OCI-LY7 (cell line): Measurements from ENCODE around the gene PDE6H. TPM values are rescaled to one million over a fixed set of nuclear protein-coding genes. Genes with fewer than 3 reads are reported as not detected.

ENCODE experiments used
- BruUV-seq: library from RNA; stranded (reverse); fragments of 400-500 nt; replicated peaks from 2 replicates; lab custom pipeline; 2021; lab: Mats Ljungman, UMichigan
- CTCF ChIA-PET: fragments of 300-600 bp; sonication (Branson Sonifier 250); formaldehyde crosslinking; loops from one replicate; lab custom pipeline; 2022; ENCODE audit warnings: antibody characterized with exemption; ENCODE audit not compliant: unreplicated experiment; lab: Charles Lee
- POLR2A ChIA-PET: fragments of 300-600 bp; sonication (Branson Sonifier 250); formaldehyde crosslinking; loops from one replicate; lab custom pipeline; 2022; ENCODE audit warnings: antibody characterized with exemption; lab: Charles Lee
- DNase-seq: peaks from one replicate; pipeline ENCODE4 v3.0.0-alpha.2; 2015; ENCODE audit warnings: low spot score
- H2AFZ ChIP-seq: fragments of 200-600 bp; sonication (generic), shearing (Covaris generic); 2 replicates; pipeline ENCODE4 v1.6.1; 2014; ENCODE audit warnings: mild to moderate bottlenecking, antibody characterized with exemption, low read length, moderate library complexity
- H3K27ac ChIP-seq: fragments of 200-600 bp; sonication (generic); 2 replicates; pipeline ENCODE4 v1.5.1; 2014; ENCODE audit warnings: mixed run types, low read depth, mild to moderate bottlenecking, moderate library complexity, low read length, inconsistent platforms; ENCODE audit not compliant: poor library complexity, severe bottlenecking
- H3K36me3 ChIP-seq: fragments of 200-600 bp; sonication (generic); 2 replicates; pipeline ENCODE4 v1.6.1; 2014; ENCODE audit warnings: mild to moderate bottlenecking, antibody characterized with exemption, low read length, moderate library complexity, mixed read lengths; ENCODE audit not compliant: insufficient read depth
- H3K4me1 ChIP-seq: fragments of 200-600 bp; sonication (generic); 2 replicates; pipeline ENCODE4 v1.5.1; 2014; ENCODE audit warnings: mild to moderate bottlenecking, low read length; ENCODE audit not compliant: insufficient read depth, poor library complexity, severe bottlenecking
- H3K4me2 ChIP-seq: fragments of 200-600 bp; sonication (generic); 2 replicates; pipeline ENCODE4 v1.6.1; 2014; ENCODE audit warnings: mild to moderate bottlenecking, low read length
- H3K4me3 ChIP-seq: fragments of 200-600 bp; sonication (generic); 2 replicates; pipeline ENCODE4 v1.5.1; 2014; ENCODE audit warnings: mild to moderate bottlenecking, low read depth, low read length; ENCODE audit not compliant: poor library complexity, severe bottlenecking
- H3K79me2 ChIP-seq: fragments of 200-600 bp; sonication (generic); 2 replicates; pipeline ENCODE4 v1.6.1; 2016; ENCODE audit warnings: low read depth, mild to moderate bottlenecking, low read length, moderate library complexity, mixed read lengths; ENCODE audit not compliant: insufficient read depth
- H3K9me2 ChIP-seq: fragments of 200-600 bp; sonication (generic); 2 replicates; pipeline ENCODE4 v1.6.1; 2016; ENCODE audit warnings: mild to moderate bottlenecking, low read length, mixed read lengths; ENCODE audit not compliant: insufficient read depth
- H3K9me3 ChIP-seq: fragments of 200-600 bp; sonication (generic); 2 replicates; pipeline ENCODE4 v1.6.1; 2014; ENCODE audit warnings: mild to moderate bottlenecking, mixed run types, low read length, mixed read lengths
- H4K20me1 ChIP-seq: fragments of 200-600 bp; sonication (generic); 2 replicates; pipeline ENCODE4 v1.6.1; 2014; ENCODE audit warnings: mild to moderate bottlenecking, antibody characterized with exemption, low read length, moderate library complexity, mixed read lengths; ENCODE audit not compliant: insufficient read depth
- CTCF ChIP-seq: fragments of 200-600 bp; sonication (generic); conservative IDR thresholded peaks from 2 replicates; pipeline ENCODE4 v1.5.1; 2014; ENCODE audit warnings: mild to moderate bottlenecking, antibody characterized with exemption, low read length, moderate library complexity, mixed read lengths
- EZH2phosphoT487 ChIP-seq: fragments of 200-600 bp; sonication (generic); IDR thresholded peaks from 2 replicates; pipeline ENCODE4 v1.6.1; 2018; ENCODE audit warnings: low read depth, borderline replicate concordance, mild to moderate bottlenecking, mixed run types, antibody characterized with exemption, low read length, moderate library complexity, mixed read lengths
- intact Hi-C: fragments of 100-400 bp; cut with micrococcal nuclease; formaldehyde crosslinking; loops from one replicate; pipeline ENCODE4 v1.10.0; 2022; ENCODE audit not compliant: unreplicated experiment
- total RNA-seq, 2 experiments: library from RNA; depleted of rRNA in 1 of 2; stranded (reverse); fragments of >200 nt in 1 of 2; shearing (Covaris generic) in 1 of 2; gene quantifications; 2 replicates each; pipeline ENCODE4 v1.2.3, GENCODE V29; 2014 to 2022

The PDE6H gene
- total RNA-seq, 2 experiments from 2014 or later: not detected

GRCh38 chr12:14981049-14981448 lies 8.2 kb downstream of the PDE6H start:
- Histone ChIP-seq H3K4me1 (peaks cover 22% of the 10 kb centered on the region), H2AFZ (no peak overlapping the region), H3K79me2 (no peaks in the 10 kb centered on the region), H3K9me3 (no peaks in the 10 kb centered on the region), H3K4me3 (no peak overlapping the region), H3K27ac (no peak overlapping the region), H4K20me1 (no peaks in the 10 kb centered on the region), H3K9me2 (no peaks in the 10 kb centered on the region), H3K4me2 (no peak overlapping the region), H3K36me3 (no peaks in the 10 kb centered on the region)
- CTCF ChIA-PET: no interaction called here
- intact Hi-C loops: no loop called here
- no peak for DNase-seq
- POLR2A ChIA-PET: interaction anchor here (0.7 to 1.0 kb wide), 3 partner anchors 15 to 90 kb away, joined by 3 read pairs; no protein-coding TSS in a partner anchor
- TF ChIP-seq EZH2phosphoT487: no peak
- no peak for TF ChIP-seq CTCF
- BruUV-seq: no TSS peak

GRCh38 chr12:14982562-14982961 lies 9.7 kb downstream of the PDE6H start:
- no peak overlapping the region for H3K27ac ChIP-seq
- H3K4me3 ChIP-seq: no peak overlapping the region
- no peaks in the 10 kb centered on the region for H3K9me3 ChIP-seq
- H3K36me3 ChIP-seq: no peaks in the 10 kb centered on the region
- TF ChIP-seq CTCF (no peak), EZH2phosphoT487 (no peak)
- intact Hi-C loops: no loop called here
- peak overlapping the region; percentile 13; the same call in 1 of the 2 replicates for H3K4me2 ChIP-seq
- H4K20me1 ChIP-seq: no peaks in the 10 kb centered on the region
- no peaks in the 10 kb centered on the region for H3K79me2 ChIP-seq
- H3K4me1 ChIP-seq: peaks cover 22% of the 10 kb centered on the region
- CTCF ChIA-PET: no interaction called here
- POLR2A ChIA-PET: interaction anchor here (0.6 to 1.4 kb wide), 4 partner anchors 19 to 250 kb away, joined by 3 read pairs; partner anchors contain the start of gene ARHGDIB
- H2AFZ ChIP-seq: peak overlapping the region; percentile 50
- DNase-seq: no peak
- H3K9me2 ChIP-seq: no peaks in the 10 kb centered on the region
- BruUV-seq: no TSS peak

- intact Hi-C loops: no loop called here
- H3K4me1 ChIP-seq: peaks cover 22% of the 10 kb centered on the region
- H3K9me2 ChIP-seq: no peaks in the 10 kb centered on the region
- no peak overlapping the region for H3K4me3 ChIP-seq
- no peaks in the 10 kb centered on the region for H4K20me1 ChIP-seq
- peak overlapping the region; percentile 13; the same call in 1 of the 2 replicates for H3K4me2 ChIP-seq
- TF ChIP-seq CTCF (no peak), EZH2phosphoT487 (no peak)
- H2AFZ ChIP-seq: peak overlapping the region; percentile 50
- H3K36me3 ChIP-seq: no peaks in the 10 kb centered on the region
- no peaks in the 10 kb centered on the region for H3K9me3 ChIP-seq
- no TSS peak for BruUV-seq
- H3K79me2 ChIP-seq: no peaks in the 10 kb centered on the region
- no peak for DNase-seq
- POLR2A ChIA-PET: interaction anchor here (0.7 to 3.0 kb wide), 5 partner anchors 10 to 82 kb away, joined by 3 to 14 read pairs (median 3); partner anchors contain the start of genes ARHGDIB and PDE6H
- CTCF ChIA-PET: no interaction called here
- H3K27ac ChIP-seq: no peak overlapping the region
These were observed 10.1 kb downstream of the PDE6H start for GRCh38 chr12:14982991-14983390.
